HEK293 (cell line): ENCODE results near the gene PCDHGB5.
"Not testable (repeated sequence)": the region's sequence is repeated elsewhere in the genome, so short reads cannot be mapped to it uniquely, and the experiment has no call there.

Source experiments
- CTCF ChIA-PET: fragments of 350-600 bp; formaldehyde crosslinking; extraction: SDS; loops from one replicate; lab custom pipeline; 2021; ENCODE audit warnings: antibody characterized with exemption; lab: Yijun Ruan, JAX
- POLR2A ChIA-PET: fragments of 300-600 bp; formaldehyde crosslinking; extraction: SDS; loops from one replicate; lab custom pipeline; 2020; ENCODE audit warnings: antibody characterized with exemption, inconsistent platforms; lab: Yijun Ruan, JAX
- H3K27ac ChIP-seq: fragments of 200-500 bp; sonication (Bioruptor generic); 2 replicates; pipeline ENCODE4 v1.5.1; 2014; ENCODE audit warnings: low read depth, low read length, control low read depth, inconsistent platforms; ENCODE audit errors: extremely low read depth
- H3K36me3 ChIP-seq, 2 experiments: fragments of 200-500 bp in 1 of 2; sonication (Bioruptor generic) in 1 of 2; 1 replicate in 1 of 2; 2 replicates in 1 of 2; pipeline ENCODE4 v1.5.1; 2014 to 2017; ENCODE audit warnings: inconsistent platforms in 2 of 2, low read length in 2 of 2; ENCODE audit not compliant: control insufficient read depth in 2 of 2, insufficient read depth in 1 of 2
- H3K4me1 ChIP-seq: fragments of 200-500 bp; sonication (Bioruptor generic); 2 replicates; pipeline ENCODE4 v1.5.1; 2014; ENCODE audit warnings: mild to moderate bottlenecking, low read length, inconsistent platforms; ENCODE audit not compliant: control insufficient read depth, insufficient read depth
- H3K4me3 ChIP-seq: 2 replicates; pipeline ENCODE4 v1.5.1; 2011; ENCODE audit warnings: low read depth, mild to moderate bottlenecking, control low read depth, low read length, moderate library complexity
- H3K9me3 ChIP-seq: fragments of 200-500 bp; sonication (Bioruptor generic); 2 replicates; pipeline ENCODE4 v1.5.1; 2014; ENCODE audit warnings: low read depth, low read length, inconsistent platforms; ENCODE audit not compliant: control insufficient read depth, insufficient read depth
- CTCF ChIP-seq: fragments of 450-650 bp; formaldehyde crosslinking; IDR thresholded peaks from 2 replicates; pipeline ENCODE4 v1.5.1; 2016; ENCODE audit warnings: missing biosample characterization, missing genetic modification characterization
- ZBTB11 ChIP-seq: fragments of 450-650 bp; formaldehyde crosslinking; conservative IDR thresholded peaks from 2 replicates; pipeline ENCODE4 v1.5.1; 2016; ENCODE audit warnings: low read depth, missing biosample characterization, missing genetic modification characterization
- ZBTB17 ChIP-seq: fragments of 450-650 bp; formaldehyde crosslinking; IDR thresholded peaks from 2 replicates; pipeline ENCODE4 v1.5.1; 2016; ENCODE audit warnings: missing biosample characterization, missing genetic modification characterization
- ZBTB49 ChIP-seq: fragments of 450-650 bp; formaldehyde crosslinking; IDR thresholded peaks from 2 replicates; pipeline ENCODE4 v1.5.1; 2016; ENCODE audit warnings: missing biosample characterization, missing genetic modification characterization, low read depth
- ZEB2 ChIP-seq: fragments of 450-650 bp; formaldehyde crosslinking; IDR thresholded peaks from 2 replicates; pipeline ENCODE4 v1.5.1; 2016; ENCODE audit warnings: missing biosample characterization, missing genetic modification characterization
- ZNF157 ChIP-seq: fragments of 450-650 bp; formaldehyde crosslinking; IDR thresholded peaks from 2 replicates; pipeline ENCODE4 v1.5.1; 2016; ENCODE audit warnings: missing biosample characterization, missing genetic modification characterization
- ZNF174 ChIP-seq: fragments of 450-650 bp; formaldehyde crosslinking; IDR thresholded peaks from 2 replicates; pipeline ENCODE4 v1.5.0; 2017; ENCODE audit warnings: missing biosample characterization, mild to moderate bottlenecking, missing genetic modification characterization
- ZNF2 ChIP-seq: fragments of 450-650 bp; formaldehyde crosslinking; IDR thresholded peaks from 2 replicates; pipeline ENCODE4 v1.5.1; 2016; ENCODE audit warnings: missing biosample characterization, missing genetic modification characterization
- ZNF202 ChIP-seq: fragments of 450-650 bp; formaldehyde crosslinking; IDR thresholded peaks from 2 replicates; pipeline ENCODE4 v1.5.1; 2016; ENCODE audit warnings: missing biosample characterization, missing genetic modification characterization, borderline replicate concordance
- ZNF335 ChIP-seq: fragments of 450-650 bp; formaldehyde crosslinking; conservative IDR thresholded peaks from 2 replicates; pipeline ENCODE4 v1.5.1; 2016; ENCODE audit warnings: missing biosample characterization, missing genetic modification characterization
- ZNF391 ChIP-seq: fragments of 450-650 bp; formaldehyde crosslinking; IDR thresholded peaks from 2 replicates; pipeline ENCODE4 v1.5.1; 2016; ENCODE audit warnings: low read depth, missing biosample characterization, missing genetic modification characterization, borderline replicate concordance
- ZNF580 ChIP-seq: fragments of 450-650 bp; formaldehyde crosslinking; IDR thresholded peaks from 2 replicates; pipeline ENCODE4 v1.5.1; 2016; ENCODE audit warnings: missing biosample characterization, missing genetic modification characterization
- ZNF600 ChIP-seq: fragments of 450-650 bp; formaldehyde crosslinking; IDR thresholded peaks from 2 replicates; pipeline ENCODE4 v1.5.1; 2016; ENCODE audit warnings: missing biosample characterization, missing genetic modification characterization
- ZNF610 ChIP-seq: fragments of 450-650 bp; formaldehyde crosslinking; IDR thresholded peaks from 2 replicates; pipeline ENCODE4 v1.5.1; 2016; ENCODE audit warnings: missing biosample characterization, missing genetic modification characterization, borderline replicate concordance
- ZNF624 ChIP-seq: fragments of 450-650 bp; formaldehyde crosslinking; IDR thresholded peaks from 2 replicates; pipeline ENCODE4 v1.5.1; 2017; ENCODE audit warnings: missing biosample characterization, missing genetic modification characterization
- ZNF654 ChIP-seq: fragments of 450-650 bp; formaldehyde crosslinking; IDR thresholded peaks from 2 replicates; pipeline ENCODE4 v1.5.1; 2016; ENCODE audit warnings: low read depth, missing biosample characterization, missing genetic modification characterization
- ZNF660 ChIP-seq: fragments of 450-650 bp; IDR thresholded peaks from 2 replicates; pipeline ENCODE4 v1.5.1; 2018; ENCODE audit warnings: missing biosample characterization, mild to moderate bottlenecking, missing genetic modification characterization
- ZNF843 ChIP-seq: fragments of 450-650 bp; formaldehyde crosslinking; IDR thresholded peaks from 2 replicates; pipeline ENCODE4 v1.5.1; 2016; ENCODE audit warnings: missing biosample characterization, missing genetic modification characterization
- TF ChIP-seq, protein P1 (sequence below): fragments of 450-650 bp; formaldehyde crosslinking; IDR thresholded peaks from 2 replicates; pipeline ENCODE4; 2016; ENCODE audit warnings: missing biosample characterization, missing genetic modification characterization

The PCDHGB5 gene

DNA sequence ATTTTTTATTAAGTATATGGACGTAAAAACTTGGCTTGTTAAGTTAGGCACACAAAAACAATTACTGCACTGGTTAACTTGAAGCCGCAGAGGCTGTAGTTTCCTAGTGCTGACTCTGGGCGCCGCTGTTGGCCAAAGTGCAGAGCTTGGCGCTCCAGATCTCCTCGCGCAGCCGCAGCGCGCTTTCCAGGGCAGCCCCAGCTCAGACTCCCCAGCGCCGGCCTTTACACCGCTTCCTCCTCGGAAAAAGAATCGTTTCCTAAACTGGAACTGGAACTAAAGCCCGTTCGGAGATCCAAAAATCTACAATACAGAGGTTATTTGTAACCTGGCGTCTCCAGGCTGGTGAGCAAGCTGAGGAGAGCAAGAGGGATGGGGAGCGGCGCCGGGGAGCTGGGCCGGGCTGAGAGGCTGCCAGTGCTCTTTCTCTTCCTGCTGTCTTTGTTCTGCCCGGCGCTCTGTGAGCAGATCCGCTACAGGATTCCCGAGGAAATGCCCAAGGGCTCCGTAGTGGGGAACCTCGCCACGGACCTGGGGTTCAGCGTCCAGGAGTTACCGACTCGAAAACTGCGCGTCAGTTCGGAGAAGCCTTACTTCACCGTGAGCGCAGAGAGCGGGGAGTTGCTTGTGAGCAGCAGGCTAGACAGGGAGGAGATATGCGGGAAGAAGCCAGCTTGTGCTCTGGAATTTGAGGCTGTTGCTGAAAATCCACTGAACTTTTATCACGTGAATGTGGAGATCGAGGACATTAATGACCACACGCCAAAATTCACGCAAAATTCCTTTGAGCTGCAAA, at the start of gene PCDHGB5:
PCDHGB5 (plus strand) TSS at position 192 of the 796 bp plus-strand sequence; CDS start at position 373, 181 bp downstream.
- not testable (repeated sequence) for H3K36me3 ChIP-seq, H3K27ac ChIP-seq, H3K4me1 ChIP-seq, H3K9me3 ChIP-seq
- ChIA-PET CTCF (interaction anchor here (0.6 to 4.2 kb wide), 36 partner anchors 9 to 558 kb away, joined by 3 to 57 read pairs (median 4); partner anchors contain the start of genes PCDHB14, PCDHB15, PCDHB9 and PCDHGA10), POLR2A (interaction anchor here (0.7 to 2.1 kb wide), 3 partner anchors 78 to 160 kb away, joined by 3 to 6 read pairs (median 3); partner anchors contain the start of gene TAF7)
- TF ChIP-seq ZNF600 (tag by site-specific recombination) (peak; percentile 43; the same call in 1 of the 2 replicates), ZNF335 (tag by site-specific recombination) (peak; percentile 43), ZNF610 (tag by site-specific recombination) (peak; percentile 97), ZNF2 (peak; percentile 90), ZNF654 (tag by site-specific recombination) (peak; percentile 61), CTCF (tag by site-specific recombination) (0 out of 2 replicates have a peak, but pooled peaks have one; percentile 37), ZNF660 (0 out of 2 replicates have a peak, but pooled peaks have one; percentile 11)
- H3K4me3 ChIP-seq, result peak within 1 kb of the TSS; percentile 32

DNA sequence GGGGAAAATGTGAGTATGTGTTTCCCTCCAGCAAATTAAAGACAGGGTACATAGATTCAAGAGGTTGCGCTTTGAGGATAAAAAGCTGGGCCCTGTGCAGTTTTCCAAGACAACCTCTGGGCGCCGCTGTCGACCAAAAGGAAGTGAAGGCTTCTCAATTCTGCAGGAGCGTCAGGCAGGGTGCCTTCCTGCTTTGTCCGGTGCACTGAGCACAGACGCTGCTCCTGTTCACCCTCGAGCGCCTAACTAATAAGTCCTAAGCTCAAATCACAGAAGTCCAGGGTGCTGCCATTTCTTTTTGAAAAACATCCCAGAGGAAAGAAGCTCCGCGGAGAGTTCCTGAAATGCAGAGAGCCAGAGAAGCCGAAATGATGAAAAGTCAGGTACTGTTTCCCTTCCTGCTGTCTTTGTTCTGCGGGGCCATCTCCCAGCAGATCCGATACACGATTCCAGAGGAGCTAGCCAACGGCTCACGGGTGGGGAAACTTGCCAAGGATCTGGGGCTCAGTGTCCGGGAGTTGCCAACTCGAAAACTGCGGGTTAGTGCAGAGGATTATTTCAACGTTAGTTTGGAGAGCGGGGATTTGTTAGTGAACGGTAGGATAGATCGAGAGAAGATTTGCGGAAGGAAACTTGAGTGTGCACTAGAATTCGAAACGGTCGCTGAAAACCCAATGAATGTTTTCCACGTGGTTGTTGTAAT, 47.7 kb upstream of the PCDHGB5 start, which contains the start of gene PCDHGB1:
PCDHGB1 (plus strand) TSS at position 183 of the 703 bp plus-strand sequence; CDS start at position 345, 162 bp downstream.
- Histone ChIP-seq H3K27ac (no peak within 1 kb of the TSS), H3K36me3 (no peaks in the 10 kb centered on the region), H3K4me1 (peaks cover 2% of the 10 kb centered on the region; the same call in 1 of the 2 replicates), H3K4me3 (peak within 1 kb of the TSS; percentile 34), H3K9me3 (no peaks in the 10 kb centered on the region)
- POLR2A ChIA-PET, result interaction anchor here (0.6 to 1.3 kb wide), 3 partner anchors 30 to 214 kb away, joined by 3 to 5 read pairs (median 4); partner anchors contain the start of gene TAF7
- CTCF ChIA-PET, result interaction anchor here (0.5 to 5.6 kb wide), 42 partner anchors 8 to 544 kb away, joined by 3 to 33 read pairs (median 5); partner anchors contain the start of genes PCDHGA1, PCDHGA11, PCDHGA12 and PCDHGA2
- peak; percentile 54 for TF ChIP-seq ZBTB11 (tag by site-specific recombination)
- TF ChIP-seq ZEB2 (tag by site-specific recombination), result no peak
- peak; percentile 67; the same call in 1 of the 2 replicates for TF ChIP-seq ZNF2
- peak; percentile 69 for TF ChIP-seq ZNF335 (tag by site-specific recombination)
- no peak for TF ChIP-seq ZBTB49 (tag by site-specific recombination)
- TF ChIP-seq ZNF174 (tag by site-specific recombination), result no peak
- no peak for TF ChIP-seq ZNF580 (tag by site-specific recombination)
- TF ChIP-seq ZNF610 (tag by site-specific recombination), result peak; percentile 85; the same call in 1 of the 2 replicates
- no peak for TF ChIP-seq ZNF624 (tag by site-specific recombination)
- TF ChIP-seq ZBTB17, result peak; percentile 8; the same call in 1 of the 2 replicates
- TF ChIP-seq ZNF391 (tag by site-specific recombination), result no peak
- peak; percentile 66 for TF ChIP-seq ZNF654 (tag by site-specific recombination)
- TF ChIP-seq ZNF157 (tag by site-specific recombination), result no peak
- TF ChIP-seq, protein P1, sequence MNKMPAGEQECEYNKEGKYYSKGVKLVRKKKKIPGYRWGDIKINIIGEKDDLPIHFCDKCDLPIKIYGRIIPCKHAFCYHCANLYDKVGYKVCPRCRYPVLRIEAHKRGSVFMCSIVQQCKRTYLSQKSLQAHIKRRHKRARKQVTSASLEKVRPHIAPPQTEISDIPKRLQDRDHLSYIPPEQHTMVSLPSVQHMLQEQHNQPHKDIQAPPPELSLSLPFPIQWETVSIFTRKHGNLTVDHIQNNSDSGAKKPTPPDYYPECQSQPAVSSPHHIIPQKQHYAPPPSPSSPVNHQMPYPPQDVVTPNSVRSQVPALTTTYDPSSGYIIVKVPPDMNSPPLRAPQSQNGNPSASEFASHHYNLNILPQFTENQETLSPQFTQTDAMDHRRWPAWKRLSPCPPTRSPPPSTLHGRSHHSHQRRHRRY (tag by site-specific recombination), result no peak
- no peak for TF ChIP-seq ZNF843
- TF ChIP-seq ZNF202, result no peak
